ENCODE results near the gene TOX2.

TOX2 gene

GRCh38 chr20:44026647-44027342, 112.1 kb downstream of the TOX2 start:
- H3K36me3 ChIP-seq (ENCODE audit: control insufficient read depth, insufficient read depth, low read length) = no peaks in the 10 kb centered on the region
- no peaks in the 10 kb centered on the region for H3K79me2 ChIP-seq (ENCODE audit: control insufficient read depth, insufficient read depth, low read length)
- no peak overlapping the region for H4K5ac ChIP-seq (ENCODE audit: low read length)
- H3K9ac ChIP-seq (ENCODE audit: low read length) = no peak overlapping the region
- no peak overlapping the region for H3K23ac ChIP-seq (ENCODE audit: low read length)
- no peak for DNase-seq
- no peaks in the 10 kb centered on the region for H3K79me1 ChIP-seq (ENCODE audit: low read length)
- no peak overlapping the region for H2BK15ac ChIP-seq (replicated peaks; ENCODE audit: low read depth)
- H2BK5ac ChIP-seq (ENCODE audit: low read length) = no peak overlapping the region
- H3K4ac ChIP-seq (ENCODE audit: low read depth, low read length) = no peak overlapping the region
- H3K4me3 ChIP-seq (ENCODE audit: low read length) = no peak overlapping the region
- no peak overlapping the region for H3K18ac ChIP-seq (ENCODE audit: low read length)
- no peak overlapping the region for H4K8ac ChIP-seq (ENCODE audit: low read depth, low read length)
- peak overlapping the region; percentile 4 for H3K56ac ChIP-seq (ENCODE audit: low read length)
- WGBS (ENCODE audit: extremely low coverage, insufficient coverage, low lambda C conversion rate) = no CpG with 5 or more reads among the region's 9 CpGs
- H3K4me2 ChIP-seq (ENCODE audit: low read length) = no peak overlapping the region
- peaks cover 6% of the 10 kb centered on the region for H3K4me1 ChIP-seq (ENCODE audit: control insufficient read depth, low read depth, low read length)
- H3K27me3 ChIP-seq (ENCODE audit: insufficient read depth, low read length, poor library complexity) = no peaks in the 10 kb centered on the region
- no peak overlapping the region for H2BK120ac ChIP-seq (ENCODE audit: low read depth, low read length)
- no peak overlapping the region for H3K27ac ChIP-seq (ENCODE audit: low read depth, low read length)
- no peak overlapping the region for H2AK5ac ChIP-seq (ENCODE audit: low read length)

- no peak overlapping the region for H3K4me2 ChIP-seq (ENCODE audit: low read length)
- peaks cover 9% of the 10 kb centered on the region for H3K4me1 ChIP-seq (ENCODE audit: control insufficient read depth, low read depth, low read length)
- no peak for DNase-seq
- H3K79me2 ChIP-seq (ENCODE audit: control insufficient read depth, insufficient read depth, low read length) = no peaks in the 10 kb centered on the region
- H3K4me3 ChIP-seq (ENCODE audit: low read length) = no peak overlapping the region
- no CpG with 5 or more reads among the region's 11 CpGs for WGBS (ENCODE audit: extremely low coverage, insufficient coverage, low lambda C conversion rate)
- H2BK15ac ChIP-seq (replicated peaks; ENCODE audit: low read depth) = no peak overlapping the region
- no peak overlapping the region for H3K56ac ChIP-seq (ENCODE audit: low read length)
- H3K79me1 ChIP-seq (ENCODE audit: low read length) = no peaks in the 10 kb centered on the region
- H2AK5ac ChIP-seq (ENCODE audit: low read length) = no peak overlapping the region
- H4K8ac ChIP-seq (ENCODE audit: low read depth, low read length) = no peak overlapping the region
- no peak overlapping the region for H3K4ac ChIP-seq (ENCODE audit: low read depth, low read length)
- no peak overlapping the region for H3K18ac ChIP-seq (ENCODE audit: low read length)
- no peak overlapping the region for H2BK120ac ChIP-seq (ENCODE audit: low read depth, low read length)
- no peaks in the 10 kb centered on the region for H3K27me3 ChIP-seq (ENCODE audit: insufficient read depth, low read length, poor library complexity)
- H3K9ac ChIP-seq (ENCODE audit: low read length) = no peak overlapping the region
- H3K23ac ChIP-seq (ENCODE audit: low read length) = no peak overlapping the region
- H3K27ac ChIP-seq (ENCODE audit: low read depth, low read length) = no peak overlapping the region
- H2BK5ac ChIP-seq (ENCODE audit: low read length) = no peak overlapping the region
- H4K5ac ChIP-seq (ENCODE audit: low read length) = no peak overlapping the region
- H3K36me3 ChIP-seq (ENCODE audit: control insufficient read depth, insufficient read depth, low read length) = no peaks in the 10 kb centered on the region
Observed at GRCh38 chr20:44027343-44028002, 112.8 kb downstream of the TOX2 start.

- Histone ChIP-seq H4K5ac (ENCODE audit: low read length) (no peak overlapping the region), H3K56ac (ENCODE audit: low read length) (no peak overlapping the region), H3K23ac (ENCODE audit: low read length) (no peak overlapping the region), H3K4me1 (ENCODE audit: control insufficient read depth, low read depth, low read length) (peaks cover 10% of the 10 kb centered on the region), H4K8ac (ENCODE audit: low read depth, low read length) (no peak overlapping the region), H2BK5ac (ENCODE audit: low read length) (no peak overlapping the region), H3K79me2 (ENCODE audit: control insufficient read depth, insufficient read depth, low read length) (no peaks in the 10 kb centered on the region), H2AK5ac (ENCODE audit: low read length) (no peak overlapping the region), H2BK120ac (ENCODE audit: low read depth, low read length) (no peak overlapping the region), H3K27ac (ENCODE audit: low read depth, low read length) (no peak overlapping the region), H2BK15ac (replicated peaks; ENCODE audit: low read depth) (no peak overlapping the region), H3K36me3 (ENCODE audit: control insufficient read depth, insufficient read depth, low read length) (no peaks in the 10 kb centered on the region), H3K79me1 (ENCODE audit: low read length) (no peaks in the 10 kb centered on the region), H3K4me3 (ENCODE audit: low read length) (no peak overlapping the region), H3K9ac (ENCODE audit: low read length) (no peak overlapping the region), H3K4me2 (ENCODE audit: low read length) (no peak overlapping the region), H3K4ac (ENCODE audit: low read depth, low read length) (no peak overlapping the region), H3K18ac (ENCODE audit: low read length) (peak overlapping the region; percentile 55), H3K27me3 (ENCODE audit: insufficient read depth, low read length, poor library complexity) (no peaks in the 10 kb centered on the region)
- no CpG with 5 or more reads among the region's 7 CpGs for WGBS (ENCODE audit: extremely low coverage, insufficient coverage, low lambda C conversion rate)
- DNase-seq = no peak
Observed at GRCh38 chr20:44028003-44028730, 113.5 kb downstream of the TOX2 start.

GRCh38 chr20:44028868-44029847, 114.5 kb downstream of the TOX2 start:
- H3K4me1 ChIP-seq (ENCODE audit: control insufficient read depth, low read depth, low read length) = peaks cover 10% of the 10 kb centered on the region
- H2BK15ac ChIP-seq (replicated peaks; ENCODE audit: low read depth) = no peak overlapping the region
- H3K9ac ChIP-seq (ENCODE audit: low read length) = no peak overlapping the region
- peak overlapping the region; percentile 21 for H3K27ac ChIP-seq (ENCODE audit: low read depth, low read length)
- H4K5ac ChIP-seq (ENCODE audit: low read length) = no peak overlapping the region
- H3K79me1 ChIP-seq (ENCODE audit: low read length) = no peaks in the 10 kb centered on the region
- DNase-seq = peak; percentile 51
- H3K4me2 ChIP-seq (ENCODE audit: low read length) = no peak overlapping the region
- no peak overlapping the region for H4K8ac ChIP-seq (ENCODE audit: low read depth, low read length)
- H3K79me2 ChIP-seq (ENCODE audit: control insufficient read depth, insufficient read depth, low read length) = no peaks in the 10 kb centered on the region
- H2BK120ac ChIP-seq (ENCODE audit: low read depth, low read length) = no peak overlapping the region
- no peaks in the 10 kb centered on the region for H3K36me3 ChIP-seq (ENCODE audit: control insufficient read depth, insufficient read depth, low read length)
- H3K27me3 ChIP-seq (ENCODE audit: insufficient read depth, low read length, poor library complexity) = no peaks in the 10 kb centered on the region
- H3K4me3 ChIP-seq (ENCODE audit: low read length) = no peak overlapping the region
- no peak overlapping the region for H3K18ac ChIP-seq (ENCODE audit: low read length)
- no peak overlapping the region for H3K23ac ChIP-seq (ENCODE audit: low read length)
- no peak overlapping the region for H2AK5ac ChIP-seq (ENCODE audit: low read length)
- no CpG with 5 or more reads among the region's 14 CpGs for WGBS (ENCODE audit: extremely low coverage, insufficient coverage, low lambda C conversion rate)
- H2BK5ac ChIP-seq (ENCODE audit: low read length) = no peak overlapping the region
- no peak overlapping the region for H3K4ac ChIP-seq (ENCODE audit: low read depth, low read length)
- H3K56ac ChIP-seq (ENCODE audit: low read length) = peak overlapping the region; percentile 50

GRCh38 chr20:44029848-44030230, 115.2 kb downstream of the TOX2 start:
- no peak for DNase-seq
- no peaks in the 10 kb centered on the region for H3K79me1 ChIP-seq (ENCODE audit: low read length)
- no peak overlapping the region for H4K5ac ChIP-seq (ENCODE audit: low read length)
- H3K4me3 ChIP-seq (ENCODE audit: low read length) = no peak overlapping the region
- H4K8ac ChIP-seq (ENCODE audit: low read depth, low read length) = no peak overlapping the region
- H3K56ac ChIP-seq (ENCODE audit: low read length) = no peak overlapping the region
- peaks cover 10% of the 10 kb centered on the region for H3K4me1 ChIP-seq (ENCODE audit: control insufficient read depth, low read depth, low read length)
- H3K9ac ChIP-seq (ENCODE audit: low read length) = no peak overlapping the region
- no peak overlapping the region for H3K4ac ChIP-seq (ENCODE audit: low read depth, low read length)
- H3K79me2 ChIP-seq (ENCODE audit: control insufficient read depth, insufficient read depth, low read length) = no peaks in the 10 kb centered on the region
- H3K27ac ChIP-seq (ENCODE audit: low read depth, low read length) = no peak overlapping the region
- no peak overlapping the region for H3K18ac ChIP-seq (ENCODE audit: low read length)
- no peak overlapping the region for H2AK5ac ChIP-seq (ENCODE audit: low read length)
- no peak overlapping the region for H2BK120ac ChIP-seq (ENCODE audit: low read depth, low read length)
- H3K36me3 ChIP-seq (ENCODE audit: control insufficient read depth, insufficient read depth, low read length) = no peaks in the 10 kb centered on the region
- H3K23ac ChIP-seq (ENCODE audit: low read length) = no peak overlapping the region
- H3K4me2 ChIP-seq (ENCODE audit: low read length) = no peak overlapping the region
- H2BK15ac ChIP-seq (replicated peaks; ENCODE audit: low read depth) = no peak overlapping the region
- no peak overlapping the region for H2BK5ac ChIP-seq (ENCODE audit: low read length)
- no peaks in the 10 kb centered on the region for H3K27me3 ChIP-seq (ENCODE audit: insufficient read depth, low read length, poor library complexity)
- WGBS (ENCODE audit: extremely low coverage, insufficient coverage, low lambda C conversion rate) = no CpG with 5 or more reads among the region's 4 CpGs
